ENCODE results near the gene LYL1.

GRCh38 chr19:13062317-13062716 is 40.3 kb downstream of the LYL1 start:
- no peak for TF ChIP-seq CTCF (IDR thresholded peaks at IDR 0.05; ENCODE audit: low read depth, low read length)
- no peak for TF ChIP-seq EZH2phosphoT487 (IDR thresholded peaks at IDR 0.05; ENCODE audit: low read depth)
